KBM-7 (cell line): ENCODE measurements around the gene CABCOCO1.
A peak's percentile ranks its signal among the peaks of the same experiment; 100 is the strongest.

Experiments
- DNase-seq: peaks from one replicate; pipeline ENCODE4 v3.0.0-alpha.2; 2015
- in situ Hi-C: fragments of 300-500 bp; cut with MboI; formaldehyde crosslinking; loops from 2 replicates; pipeline ENCODE4 v1.14.3; 2020; ENCODE audit warnings: low sequenced_read_pairs, low pct_unique_long_range_greater_than_20kb, mixed read lengths

Gene CABCOCO1

GRCh38 chr10:61750943-61751471, 88.3 kb downstream of the CABCOCO1 start:
- DNase-seq = peak; percentile 92
- in situ Hi-C loops = no loop called here

GRCh38 chr10:61751599-61751998, 88.9 kb downstream of the CABCOCO1 start:
- in situ Hi-C loops = no loop called here
- DNase-seq = no peak

GRCh38 chr10:61752111-61753011, 89.6 kb downstream of the CABCOCO1 start:
- DNase-seq = peak; percentile 68
- in situ Hi-C loops = no loop called here

GRCh38 chr10:61753453-61753852, 90.7 kb downstream of the CABCOCO1 start:
- in situ Hi-C loops = no loop called here
- no peak for DNase-seq

- in situ Hi-C loops = no loop called here
- no peak for DNase-seq
These were observed 92.1 kb downstream of the CABCOCO1 start for GRCh38 chr10:61754587-61755550.

- in situ Hi-C loops = no loop called here
- DNase-seq = no peak
These were observed 94.3 kb downstream of the CABCOCO1 start for GRCh38 chr10:61757001-61757400.

GRCh38 chr10:61757525-61758397, 95.0 kb downstream of the CABCOCO1 start:
- in situ Hi-C loops = no loop called here

GRCh38 chr10:61758433-61758832, 95.7 kb downstream of the CABCOCO1 start:
- DNase-seq = no peak
- in situ Hi-C loops = no loop called here

More at GRCh38 chr10:61757525-61758397, 95.0 kb downstream of the CABCOCO1 start:
- DNase-seq = peak; percentile 64

GRCh38 chr10:61759751-61760150, 97.0 kb downstream of the CABCOCO1 start:
- DNase-seq = no peak
- in situ Hi-C loops = no loop called here

GRCh38 chr10:61760943-61761824, 98.5 kb downstream of the CABCOCO1 start:
- DNase-seq = no peak
- in situ Hi-C loops = no loop called here

GRCh38 chr10:61761825-61762217, 99.1 kb downstream of the CABCOCO1 start:
- no peak for DNase-seq
- in situ Hi-C loops = no loop called here

GRCh38 chr10:61763778-61764177, 101.0 kb downstream of the CABCOCO1 start:
- DNase-seq = no peak

GRCh38 chr10:61764486-61764885, 101.8 kb downstream of the CABCOCO1 start:
- in situ Hi-C loops = no loop called here
- DNase-seq = no peak

More at GRCh38 chr10:61763778-61764177, 101.0 kb downstream of the CABCOCO1 start:
- in situ Hi-C loops = no loop called here

GRCh38 chr10:61765176-61766087, 102.7 kb downstream of the CABCOCO1 start:
- in situ Hi-C loops = no loop called here
- DNase-seq = peak; percentile 99

GRCh38 chr10:61766927-61767326, 104.2 kb downstream of the CABCOCO1 start:
- in situ Hi-C loops = no loop called here
- no peak for DNase-seq

- no peak for DNase-seq
- in situ Hi-C loops = no loop called here
These were observed 111.3 kb downstream of the CABCOCO1 start for GRCh38 chr10:61774031-61774430.

GRCh38 chr10:61775111-61775510, 112.4 kb downstream of the CABCOCO1 start:
- DNase-seq = no peak
- in situ Hi-C loops = no loop called here
